ENCODE measurements around the gene ZNF469. TPM values are rescaled to one million over a fixed set of nuclear protein-coding genes. Genes with fewer than 3 reads are reported as not detected.

Gene ZNF469
- total RNA-seq, 4 donors from 2014 or later, result 0.87 to 1.8 (median 1.1) TPM

DNA sequence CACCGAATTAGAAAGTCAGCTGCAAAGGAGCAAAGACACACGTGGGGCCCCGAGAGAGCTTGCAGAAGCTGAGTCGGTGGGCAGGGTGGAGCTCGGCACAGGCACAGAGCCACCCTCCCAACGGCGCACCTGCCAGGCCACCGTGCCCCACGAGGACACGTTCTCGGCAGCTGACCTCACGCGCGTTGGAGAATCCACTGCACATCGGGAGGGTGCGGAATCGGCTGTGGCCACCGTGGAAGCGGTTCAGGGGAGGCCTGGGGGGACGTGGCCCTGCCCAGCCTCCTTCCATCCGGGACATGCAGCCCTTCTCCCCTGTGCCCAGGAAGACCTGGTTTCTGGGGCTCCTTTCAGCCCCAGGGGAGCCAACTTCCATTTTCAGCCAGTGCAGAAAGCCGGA lies 49.4 kb downstream of the ZNF469 start:
- no peaks in the 10 kb centered on the region for H3K36me3 ChIP-seq
- H3K9me3 ChIP-seq, result no peaks in the 10 kb centered on the region
- H3K27ac ChIP-seq, result no peak overlapping the region
- DNase-seq (ENCODE audit: low spot score in 2 of 2), result no peak
- H3K4me1 ChIP-seq, result peaks cover 0 to 29% (median 2%) of the 10 kb centered on the region in 4 donors
- TF ChIP-seq, protein P1, sequence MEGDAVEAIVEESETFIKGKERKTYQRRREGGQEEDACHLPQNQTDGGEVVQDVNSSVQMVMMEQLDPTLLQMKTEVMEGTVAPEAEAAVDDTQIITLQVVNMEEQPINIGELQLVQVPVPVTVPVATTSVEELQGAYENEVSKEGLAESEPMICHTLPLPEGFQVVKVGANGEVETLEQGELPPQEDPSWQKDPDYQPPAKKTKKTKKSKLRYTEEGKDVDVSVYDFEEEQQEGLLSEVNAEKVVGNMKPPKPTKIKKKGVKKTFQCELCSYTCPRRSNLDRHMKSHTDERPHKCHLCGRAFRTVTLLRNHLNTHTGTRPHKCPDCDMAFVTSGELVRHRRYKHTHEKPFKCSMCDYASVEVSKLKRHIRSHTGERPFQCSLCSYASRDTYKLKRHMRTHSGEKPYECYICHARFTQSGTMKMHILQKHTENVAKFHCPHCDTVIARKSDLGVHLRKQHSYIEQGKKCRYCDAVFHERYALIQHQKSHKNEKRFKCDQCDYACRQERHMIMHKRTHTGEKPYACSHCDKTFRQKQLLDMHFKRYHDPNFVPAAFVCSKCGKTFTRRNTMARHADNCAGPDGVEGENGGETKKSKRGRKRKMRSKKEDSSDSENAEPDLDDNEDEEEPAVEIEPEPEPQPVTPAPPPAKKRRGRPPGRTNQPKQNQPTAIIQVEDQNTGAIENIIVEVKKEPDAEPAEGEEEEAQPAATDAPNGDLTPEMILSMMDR (IDR thresholded peaks at IDR 0.05), result no peak
- TF ChIP-seq POLR2A (IDR thresholded peaks at IDR 0.05) (no peak), EP300 (IDR thresholded peaks at IDR 0.05) (no peak)
- peaks cover 0 to 24% of the 10 kb centered on the region in 2 donors for H3K27me3 ChIP-seq
- no peak overlapping the region for H3K4me3 ChIP-seq
- 90 to 91% methylated on average over 20 of the region's 22 CpGs for WGBS, 2 donors

Other genes with a start within 250 kb of the ZNF469 start
- 1 to 10 TPM in 1 of 4 donors, under 1 TPM in 3; 0.44 to 1.2 (median 0.71) TPM for gene ZFPM1, start 70.3 kb downstream of the ZNF469 start, total RNA-seq
- 10 to 100 TPM; 19.7 to 52.2 (median 28.1) TPM for gene ZC3H18, start 187.4 kb downstream of the ZNF469 start, total RNA-seq